AG10803 (cell line): ENCODE results near the gene APRT.

Source experiments
- DNase-seq: peaks from one replicate; pipeline ENCODE4 v3.0.0; 2010; ENCODE audit warnings: low read depth
- H3K4me3 ChIP-seq: 2 replicates; pipeline ENCODE4 v1.5.1; 2011; ENCODE audit warnings: mild to moderate bottlenecking, low read length, control low read depth
- TF ChIP-seq, protein P1 (sequence below): conservative IDR thresholded peaks from 2 replicates; pipeline ENCODE4 v1.5.1; 2011; ENCODE audit warnings: mild to moderate bottlenecking, low read length, control low read depth, inconsistent platforms

The APRT gene

DNA sequence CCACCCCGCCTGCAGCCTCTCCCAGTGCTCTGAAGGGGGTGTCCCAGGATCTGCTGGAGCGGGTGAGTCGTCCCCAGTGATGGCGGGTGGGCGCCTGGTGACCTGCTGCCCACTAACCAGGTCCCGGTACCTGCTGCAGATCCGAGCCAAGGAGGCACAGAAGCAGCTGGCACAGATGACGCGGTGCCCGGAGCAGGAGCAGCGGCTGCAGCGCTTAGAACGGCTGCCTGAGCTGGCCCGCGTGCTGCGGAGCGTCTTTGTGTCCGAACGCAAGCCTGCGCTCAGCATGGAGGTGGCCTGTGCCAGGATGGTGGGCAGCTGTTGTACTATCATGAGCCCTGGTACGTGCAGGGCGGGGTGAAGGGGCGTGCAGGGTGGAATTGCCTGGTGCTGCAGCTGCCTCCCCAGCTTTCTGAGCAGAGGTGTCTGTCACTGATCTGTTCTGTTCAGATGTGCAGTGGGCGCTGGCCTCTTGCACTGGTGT, 4.5 kb downstream of the APRT start:
- no peak overlapping the region for H3K4me3 ChIP-seq
- DNase-seq: no peak
- TF ChIP-seq, protein P1, sequence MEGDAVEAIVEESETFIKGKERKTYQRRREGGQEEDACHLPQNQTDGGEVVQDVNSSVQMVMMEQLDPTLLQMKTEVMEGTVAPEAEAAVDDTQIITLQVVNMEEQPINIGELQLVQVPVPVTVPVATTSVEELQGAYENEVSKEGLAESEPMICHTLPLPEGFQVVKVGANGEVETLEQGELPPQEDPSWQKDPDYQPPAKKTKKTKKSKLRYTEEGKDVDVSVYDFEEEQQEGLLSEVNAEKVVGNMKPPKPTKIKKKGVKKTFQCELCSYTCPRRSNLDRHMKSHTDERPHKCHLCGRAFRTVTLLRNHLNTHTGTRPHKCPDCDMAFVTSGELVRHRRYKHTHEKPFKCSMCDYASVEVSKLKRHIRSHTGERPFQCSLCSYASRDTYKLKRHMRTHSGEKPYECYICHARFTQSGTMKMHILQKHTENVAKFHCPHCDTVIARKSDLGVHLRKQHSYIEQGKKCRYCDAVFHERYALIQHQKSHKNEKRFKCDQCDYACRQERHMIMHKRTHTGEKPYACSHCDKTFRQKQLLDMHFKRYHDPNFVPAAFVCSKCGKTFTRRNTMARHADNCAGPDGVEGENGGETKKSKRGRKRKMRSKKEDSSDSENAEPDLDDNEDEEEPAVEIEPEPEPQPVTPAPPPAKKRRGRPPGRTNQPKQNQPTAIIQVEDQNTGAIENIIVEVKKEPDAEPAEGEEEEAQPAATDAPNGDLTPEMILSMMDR: no peak

DNA sequence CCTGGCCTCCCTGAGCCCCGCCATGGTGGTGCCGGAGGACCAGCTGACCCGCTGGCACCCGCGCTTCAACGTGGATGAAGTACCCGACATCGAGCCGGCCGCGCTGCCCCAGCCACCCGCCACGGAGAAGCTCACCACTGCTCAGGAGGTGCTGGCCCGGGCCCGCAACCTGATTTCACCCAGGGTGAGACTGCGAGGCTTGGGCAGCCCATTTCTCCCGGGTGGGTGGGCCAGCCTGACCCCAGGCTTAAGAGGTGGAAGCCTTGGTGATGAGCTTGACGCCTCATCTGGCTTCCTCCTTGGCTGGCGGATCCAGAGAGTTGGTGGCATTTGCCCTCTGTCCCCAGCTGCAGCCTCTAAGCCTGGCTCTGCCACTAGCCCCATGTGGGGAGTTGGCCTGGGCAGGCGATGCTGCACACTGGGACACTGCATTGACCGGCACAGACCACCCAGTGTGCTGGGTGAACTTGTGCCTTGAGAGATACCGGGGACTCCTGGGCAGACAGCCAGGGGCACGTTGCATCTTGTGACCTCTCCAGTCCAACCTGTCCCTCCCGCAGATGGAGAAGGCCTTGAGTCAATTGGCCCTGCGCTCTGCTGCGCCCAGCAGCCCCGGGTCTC, 5.1 kb downstream of the APRT start:
- TF ChIP-seq, protein P1: no peak
- DNase-seq: no peak
- no peak overlapping the region for H3K4me3 ChIP-seq

- DNase-seq: no peak
- TF ChIP-seq, protein P1: no peak
- H3K4me3 ChIP-seq: no peak overlapping the region
Observed at GRCh38 chr16:88805887-88806393, 5.8 kb downstream of the APRT start.

- DNase-seq: no peak
- TF ChIP-seq, protein P1: no peak
- no peak overlapping the region for H3K4me3 ChIP-seq
Observed at GRCh38 chr16:88805340-88805715, 6.4 kb downstream of the APRT start.

DNA sequence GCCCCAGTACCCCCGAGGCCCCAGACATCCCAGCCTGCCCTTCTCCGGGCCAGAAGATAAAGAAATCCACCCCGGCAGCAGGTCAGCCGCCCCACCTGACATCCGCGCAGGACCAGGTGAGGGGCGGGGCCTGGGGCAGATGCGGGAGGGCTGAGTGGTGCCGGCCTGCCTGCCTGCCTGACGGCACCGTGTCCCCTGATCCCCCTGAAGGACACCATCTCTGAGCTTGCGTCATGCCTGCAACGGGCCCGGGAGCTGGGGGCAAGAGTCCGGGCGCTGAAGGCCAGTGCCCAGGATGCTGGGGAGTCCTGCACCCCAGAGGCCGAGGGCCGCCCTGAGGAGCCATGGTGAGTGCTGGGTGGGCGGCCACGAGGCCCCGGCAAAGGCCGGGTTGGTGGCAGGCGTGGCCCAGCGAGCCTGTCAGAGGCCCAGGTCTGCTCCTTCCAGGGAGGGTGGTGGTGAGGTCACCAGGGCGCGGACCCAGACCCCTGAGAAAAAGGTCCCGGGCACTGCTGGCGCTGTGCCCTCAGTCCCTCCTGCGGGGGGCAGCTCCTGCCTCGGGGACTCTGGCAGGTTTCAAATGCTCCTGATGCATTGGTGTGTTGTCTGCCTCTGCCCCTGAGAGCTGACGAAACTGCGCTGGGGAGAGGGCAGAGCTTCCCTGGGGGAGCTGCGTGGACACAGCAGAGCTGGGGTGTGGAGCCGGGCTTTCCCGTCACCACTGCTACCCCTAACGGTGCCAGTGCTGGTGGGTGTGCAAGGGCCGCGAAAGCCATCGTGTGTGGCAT, 7.0 kb downstream of the APRT start:
- peak overlapping the region; percentile 49 for H3K4me3 ChIP-seq
- DNase-seq: no peak
- TF ChIP-seq, protein P1: no peak

GRCh38 chr16:88804173-88804551, 7.6 kb downstream of the APRT start:
- H3K4me3 ChIP-seq: peak overlapping the region; percentile 49
- TF ChIP-seq, protein P1: no peak
- no peak for DNase-seq
